ENCODE data around the gene PDE6B. TPM values are rescaled to one million over a fixed set of nuclear protein-coding genes. Genes with fewer than 3 reads are reported as not detected.

The PDE6B gene
- total and polyA plus RNA-seq, 8 donors = 1.1 to 12.3 (median 1.7) TPM; not detected in 4

GRCh38 chr4:622071-622995 is 3.0 kb upstream of the PDE6B start:
- no peak overlapping the region for H3K27ac ChIP-seq
- H3K4me1 ChIP-seq = no peaks in the 10 kb centered on the region
- H3K36me3 ChIP-seq = no peaks in the 10 kb centered on the region
- intact Hi-C loops (cut with DNase I; ENCODE audit: low total_unique reads) = no loop called here
- peaks cover 0 to 50% (median 20%) of the 10 kb centered on the region in 3 donors for H3K27me3 ChIP-seq
- no peak for TF ChIP-seq POLR2A (IDR thresholded peaks at IDR 0.05)
- no peak for DNase-seq
- H3K9me3 ChIP-seq = no peaks in the 10 kb centered on the region
- 80 to 89% (median 86%) methylated on average over 18 to 22 of the region's 22 CpGs for WGBS, 5 donors
- no peak overlapping the region for H3K4me3 ChIP-seq

DNA sequence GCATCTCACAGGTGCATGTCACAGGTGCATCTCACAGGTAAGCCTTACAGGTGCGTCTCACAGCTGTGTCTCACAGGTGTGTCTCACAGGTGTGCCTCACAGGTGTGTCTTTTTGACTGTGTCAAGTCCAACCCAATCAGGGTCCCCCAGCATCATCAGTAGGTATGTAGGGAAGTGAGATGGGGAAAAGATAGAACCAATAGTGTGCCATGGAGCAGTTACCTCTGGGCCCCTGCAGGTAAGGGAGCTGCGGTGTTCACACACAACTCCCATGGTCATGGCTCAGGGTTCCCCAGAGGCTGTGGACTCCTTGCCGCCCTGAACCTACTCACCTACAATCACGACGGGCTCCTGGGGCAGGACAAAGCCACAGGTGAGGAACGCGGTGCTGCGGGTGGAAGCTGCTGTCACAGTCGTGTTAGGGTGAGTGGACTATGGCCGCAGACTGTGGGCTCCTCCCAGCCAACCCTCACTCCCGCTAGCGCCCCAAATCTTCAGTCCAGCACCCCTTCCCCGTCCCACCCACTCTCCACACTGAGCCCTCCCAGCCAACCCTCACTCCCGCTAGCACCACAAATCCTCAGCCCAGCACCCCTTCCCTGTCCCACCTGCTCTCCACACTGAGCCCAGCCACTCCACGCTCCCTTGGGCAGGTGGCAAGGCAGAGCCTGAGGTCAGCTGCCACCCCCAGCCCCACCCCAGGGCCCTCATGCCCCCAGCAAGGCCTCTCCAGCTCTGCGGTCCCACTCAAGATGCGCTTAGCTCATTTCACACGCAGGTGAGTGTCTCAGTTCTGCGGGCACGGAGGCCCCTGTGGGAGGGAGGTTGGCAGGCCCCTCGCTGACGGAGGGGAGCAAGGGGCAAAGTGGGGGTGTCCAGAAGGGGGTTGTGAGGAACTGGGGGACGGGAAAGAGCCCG is 2.1 kb upstream of the PDE6B start:
- H3K27me3 ChIP-seq = peaks cover 0 to 54% (median 13%) of the 10 kb centered on the region in 3 donors
- DNase-seq = no peak
- no peaks in the 10 kb centered on the region for H3K4me1 ChIP-seq
- no peak overlapping the region for H3K4me3 ChIP-seq
- no peak overlapping the region for H3K27ac ChIP-seq
- TF ChIP-seq CTCF (IDR thresholded peaks at IDR 0.05) (no peak), EP300 (IDR thresholded peaks at IDR 0.05) (no peak), POLR2A (IDR thresholded peaks at IDR 0.05) (no peak), POLR2AphosphoS5 (IDR thresholded peaks at IDR 0.05) (no peak)
- no peaks in the 10 kb centered on the region for H3K9me3 ChIP-seq
- 72 to 81% (median 78%) methylated on average over 24 of the region's 24 CpGs for WGBS, 5 donors
- intact Hi-C loops (cut with DNase I; ENCODE audit: low total_unique reads) = no loop called here
- H3K36me3 ChIP-seq = no peaks in the 10 kb centered on the region

DNA sequence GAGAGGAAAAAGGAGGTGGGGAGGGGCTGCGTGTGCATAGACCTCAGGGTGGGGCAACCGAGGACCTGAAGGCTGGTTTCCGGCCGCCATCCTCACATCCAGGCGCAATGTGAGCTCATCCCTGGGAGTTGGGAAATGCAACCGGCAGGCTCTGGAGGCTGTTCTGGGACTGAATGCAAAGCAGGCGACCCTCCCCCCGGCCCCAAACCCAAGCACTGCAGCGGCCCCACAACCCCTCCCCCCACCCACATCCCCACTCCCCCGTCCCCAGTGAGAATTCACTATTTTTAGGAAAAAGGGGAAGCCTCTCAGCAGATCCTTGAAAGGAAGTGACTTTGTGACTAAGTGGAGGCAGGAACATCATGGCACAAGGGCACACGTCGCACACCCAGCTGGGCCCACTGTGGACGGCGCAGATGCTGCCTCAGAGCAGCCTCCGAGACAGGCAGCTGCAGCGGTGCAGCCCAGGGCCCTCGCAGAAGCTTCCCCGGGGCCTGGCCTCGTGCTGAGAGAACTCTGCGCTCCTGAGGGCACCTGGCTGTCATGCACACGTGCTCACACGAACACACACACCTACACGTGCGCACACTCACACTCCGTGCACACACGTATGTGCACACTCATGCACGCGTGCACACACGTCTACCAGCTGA is 1.3 kb upstream of the PDE6B start:
- no peaks in the 10 kb centered on the region for H3K36me3 ChIP-seq
- WGBS, 5 donors = 58 to 67% (median 60%) methylated on average over 13 to 29 of the region's 29 CpGs
- H3K4me3 ChIP-seq = no peak overlapping the region
- DNase-seq = no peak
- peaks cover 0 to 58% (median 21%) of the 10 kb centered on the region in 3 donors for H3K27me3 ChIP-seq
- H3K27ac ChIP-seq = no peak overlapping the region
- no peaks in the 10 kb centered on the region for H3K9me3 ChIP-seq
- intact Hi-C loops (cut with DNase I; ENCODE audit: low total_unique reads) = no loop called here
- no peaks in the 10 kb centered on the region for H3K4me1 ChIP-seq
- TF ChIP-seq POLR2AphosphoS5 (IDR thresholded peaks at IDR 0.05) (no peak), POLR2A (IDR thresholded peaks at IDR 0.05) (no peak), EP300 (IDR thresholded peaks at IDR 0.05) (no peak), CTCF (IDR thresholded peaks at IDR 0.05) (no peak)

- no peak overlapping the region for H3K27ac ChIP-seq
- no peaks in the 10 kb centered on the region for H3K9me3 ChIP-seq
- peaks cover 0 to 72% (median 24%) of the 10 kb centered on the region in 3 donors for H3K27me3 ChIP-seq
- no peak overlapping the region for H3K4me3 ChIP-seq
- H3K4me1 ChIP-seq = no peaks in the 10 kb centered on the region
- no peaks in the 10 kb centered on the region for H3K36me3 ChIP-seq
- DNase-seq = no peak
- intact Hi-C loops (cut with DNase I; ENCODE audit: low total_unique reads) = no loop called here
- 88 to 93% (median 91%) methylated on average over 16 to 39 of the region's 39 CpGs for WGBS, 5 donors
- TF ChIP-seq EP300 (IDR thresholded peaks at IDR 0.05) = no peak
- no peak for TF ChIP-seq CTCF (IDR thresholded peaks at IDR 0.05)
- no peak for TF ChIP-seq POLR2AphosphoS5 (IDR thresholded peaks at IDR 0.05)
- no peak for TF ChIP-seq POLR2A (IDR thresholded peaks at IDR 0.05)
Observed at GRCh38 chr4:625631-626161, 323 bp downstream of the PDE6B start.
